OCI-M1 (cell line): Measurements from ENCODE around the gene FBN2.
"Not testable (repeated sequence)": the region's sequence is repeated elsewhere in the genome, so short reads cannot be mapped to it uniquely, and the experiment has no call there.

Source experiments
- DNase-seq: peaks from one replicate; lab custom pipeline; 2025; lab: John Stamatoyannopoulos, UW

Gene FBN2

GRCh38 chr5:128424646-128425045 is 113.4 kb downstream of the FBN2 start:
- DNase-seq, result no peak

GRCh38 chr5:128422612-128423011 is 115.4 kb downstream of the FBN2 start:
- no peak for DNase-seq

- DNase-seq, result no peak
Observed at GRCh38 chr5:128414469-128414868, 123.6 kb downstream of the FBN2 start.

GRCh38 chr5:128413356-128413755 is 124.7 kb downstream of the FBN2 start:
- DNase-seq, result no peak

- DNase-seq, result no peak
Observed at GRCh38 chr5:128412145-128412930, 125.7 kb downstream of the FBN2 start.

- no peak for DNase-seq
Observed at GRCh38 chr5:128409166-128409800, 128.8 kb downstream of the FBN2 start.

- no peak for DNase-seq
Observed at GRCh38 chr5:128408622-128409021, 129.4 kb downstream of the FBN2 start.

GRCh38 chr5:128407944-128408343 is 130.1 kb downstream of the FBN2 start:
- no peak for DNase-seq

GRCh38 chr5:128406803-128407202 is 131.2 kb downstream of the FBN2 start:
- no peak for DNase-seq

GRCh38 chr5:128405159-128405558 is 132.9 kb downstream of the FBN2 start:
- no peak for DNase-seq

- no peak for DNase-seq
Observed at GRCh38 chr5:128403333-128403732, 134.7 kb downstream of the FBN2 start.

- no peak for DNase-seq
Observed at GRCh38 chr5:128402506-128402905, 135.5 kb downstream of the FBN2 start.

GRCh38 chr5:128400766-128401165 is 137.3 kb downstream of the FBN2 start:
- DNase-seq, result not testable (repeated sequence)

- no peak for DNase-seq
Observed at GRCh38 chr5:128399111-128399510, 138.9 kb downstream of the FBN2 start.

GRCh38 chr5:128397876-128398275 is 140.2 kb downstream of the FBN2 start:
- DNase-seq, result no peak

- no peak for DNase-seq
Observed at GRCh38 chr5:128395073-128395472, 143.0 kb downstream of the FBN2 start.

- DNase-seq, result no peak
Observed at GRCh38 chr5:128384068-128384467, 154.0 kb downstream of the FBN2 start.

GRCh38 chr5:128380337-128380736 is 157.7 kb downstream of the FBN2 start:
- no peak for DNase-seq

GRCh38 chr5:128378632-128379031 is 159.4 kb downstream of the FBN2 start:
- no peak for DNase-seq

GRCh38 chr5:128378196-128378595 is 159.8 kb downstream of the FBN2 start:
- no peak for DNase-seq

GRCh38 chr5:128376577-128376976 is 161.5 kb downstream of the FBN2 start:
- no peak for DNase-seq

GRCh38 chr5:128366147-128366546 is 171.9 kb downstream of the FBN2 start:
- DNase-seq, result no peak

GRCh38 chr5:128362370-128362769 is 175.7 kb downstream of the FBN2 start:
- no peak for DNase-seq

- DNase-seq, result no peak
Observed at GRCh38 chr5:128358826-128359225, 179.2 kb downstream of the FBN2 start.
